OCI-LY7 (cell line): ENCODE measurements around the gene OPN1SW.

Source experiments
- EZH2phosphoT487 ChIP-seq: fragments of 200-600 bp; sonication (generic); IDR thresholded peaks from 2 replicates; pipeline ENCODE4 v1.6.1; 2018; ENCODE audit warnings: low read depth, borderline replicate concordance, mild to moderate bottlenecking, mixed run types, antibody characterized with exemption, low read length, moderate library complexity, mixed read lengths
- TF ChIP-seq, protein P1 (sequence below): fragments of 200-600 bp; sonication (generic); conservative IDR thresholded peaks from 2 replicates; pipeline ENCODE4 v1.5.1; 2014; ENCODE audit warnings: mild to moderate bottlenecking, antibody characterized with exemption, low read length, moderate library complexity, mixed read lengths

DNA sequence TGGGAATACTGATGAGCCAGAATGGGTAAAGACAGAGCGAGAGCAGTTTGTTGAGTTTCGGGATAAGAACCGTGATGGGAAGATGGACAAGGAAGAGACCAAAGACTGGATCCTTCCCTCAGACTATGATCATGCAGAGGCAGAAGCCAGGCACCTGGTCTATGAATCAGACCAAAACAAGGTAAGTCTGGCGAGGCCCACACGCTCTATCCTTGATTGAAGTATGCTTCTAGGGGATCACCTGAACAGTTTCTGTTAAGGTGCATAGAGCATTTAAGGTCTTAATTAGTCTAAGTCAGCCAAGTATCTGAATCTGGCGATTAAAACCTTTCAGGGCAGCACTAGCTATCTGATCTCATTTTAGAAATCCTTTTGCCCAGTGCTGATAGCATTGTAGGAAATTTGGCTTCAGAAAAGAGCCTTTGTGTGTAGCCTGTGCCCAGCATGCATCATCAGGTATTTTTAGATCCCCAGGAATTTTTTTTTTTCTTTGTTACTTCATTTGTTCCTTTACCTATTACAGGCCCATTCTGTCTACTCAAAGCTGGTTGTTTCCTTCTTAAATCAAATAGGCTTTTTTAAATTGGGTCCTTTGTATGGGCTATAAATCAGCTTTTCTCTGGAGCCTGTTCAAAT lies 8.0 kb downstream of the OPN1SW start:
- TF ChIP-seq, protein P1, sequence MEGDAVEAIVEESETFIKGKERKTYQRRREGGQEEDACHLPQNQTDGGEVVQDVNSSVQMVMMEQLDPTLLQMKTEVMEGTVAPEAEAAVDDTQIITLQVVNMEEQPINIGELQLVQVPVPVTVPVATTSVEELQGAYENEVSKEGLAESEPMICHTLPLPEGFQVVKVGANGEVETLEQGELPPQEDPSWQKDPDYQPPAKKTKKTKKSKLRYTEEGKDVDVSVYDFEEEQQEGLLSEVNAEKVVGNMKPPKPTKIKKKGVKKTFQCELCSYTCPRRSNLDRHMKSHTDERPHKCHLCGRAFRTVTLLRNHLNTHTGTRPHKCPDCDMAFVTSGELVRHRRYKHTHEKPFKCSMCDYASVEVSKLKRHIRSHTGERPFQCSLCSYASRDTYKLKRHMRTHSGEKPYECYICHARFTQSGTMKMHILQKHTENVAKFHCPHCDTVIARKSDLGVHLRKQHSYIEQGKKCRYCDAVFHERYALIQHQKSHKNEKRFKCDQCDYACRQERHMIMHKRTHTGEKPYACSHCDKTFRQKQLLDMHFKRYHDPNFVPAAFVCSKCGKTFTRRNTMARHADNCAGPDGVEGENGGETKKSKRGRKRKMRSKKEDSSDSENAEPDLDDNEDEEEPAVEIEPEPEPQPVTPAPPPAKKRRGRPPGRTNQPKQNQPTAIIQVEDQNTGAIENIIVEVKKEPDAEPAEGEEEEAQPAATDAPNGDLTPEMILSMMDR: no peak
- no peak for TF ChIP-seq EZH2phosphoT487
